H1 (cell line): ENCODE data around the gene ANKRD24. TPM values are rescaled to one million over a fixed set of nuclear protein-coding genes. Genes with fewer than 3 reads are reported as not detected.

ENCODE experiments used
- CTCF ChIA-PET: fragments of 300-600 bp; sonication (Branson Sonifier 250); formaldehyde crosslinking; loops from one replicate; lab custom pipeline; 2021; ENCODE audit not compliant: partially characterized antibody; lab: Charles Lee
- POLR2A ChIA-PET: fragments of 300-600 bp; sonication (Branson Sonifier 250); formaldehyde crosslinking; loops from one replicate; lab custom pipeline; 2021; ENCODE audit warnings: inconsistent platforms; ENCODE audit not compliant: partially characterized antibody; lab: Charles Lee
- DNase-seq, 2 experiments: peaks; one replicate each; pipeline versions ENCODE4 v3.0.0 to v3.0.0-alpha.2; 2010 to 2022; ENCODE audit warnings: low spot score in 2 of 2, low read depth in 1 of 2, mixed read lengths in 1 of 2
- FAIRE-seq: peaks from 2 replicates; lab custom pipeline; 2011; peaks lifted over from hg19 to GRCh38; lab: Jason Lieb, UNC
- H2AFZ ChIP-seq: 2 replicates; pipeline ENCODE4 v1.8.1; 2012; ENCODE audit warnings: low read length, inconsistent platforms
- H2AK5ac ChIP-seq: 2 replicates; pipeline ENCODE4 v1.6.1; 2013; ENCODE audit warnings: low read depth, low read length
- H2BK120ac ChIP-seq: replicated peaks from 2 replicates; pipeline ENCODE3; 2013; ENCODE audit warnings: low read depth, low read length, inconsistent platforms
- H2BK12ac ChIP-seq: 2 replicates; pipeline ENCODE4 v1.6.1; 2013; ENCODE audit warnings: low read depth, low read length
- H2BK15ac ChIP-seq: 2 replicates; pipeline ENCODE4 v1.6.1; 2013; ENCODE audit warnings: low read length
- H2BK20ac ChIP-seq: 2 replicates; pipeline ENCODE4 v1.6.1; 2013; ENCODE audit warnings: low read length
- H2BK5ac ChIP-seq: 2 replicates; pipeline ENCODE4 v1.6.1; 2013; ENCODE audit warnings: low read depth, low read length
- H3K14ac ChIP-seq: 2 replicates; pipeline ENCODE4 v1.6.1; 2013; ENCODE audit warnings: inconsistent platforms; ENCODE audit not compliant: insufficient read length
- H3K18ac ChIP-seq: 2 replicates; pipeline ENCODE4 v1.6.1; 2013; ENCODE audit warnings: low read length; ENCODE audit errors: extremely low read depth
- H3K23ac ChIP-seq: 2 replicates; pipeline ENCODE4 v1.6.1; 2013; ENCODE audit warnings: inconsistent platforms; ENCODE audit not compliant: insufficient read length
- H3K23me2 ChIP-seq: 2 replicates; pipeline ENCODE4 v1.6.1; 2013; ENCODE audit warnings: low read depth, low read length
- H3K27ac ChIP-seq: 2 replicates; pipeline ENCODE4 v1.6.1; 2011; ENCODE audit warnings: low read depth, low read length, inconsistent platforms
- H3K27me3 ChIP-seq, 4 experiments: replicated peaks in 1 of 4; 1 replicate in 1 of 4; 2 replicates in 3 of 4; pipeline versions ENCODE4 v1.6.1 to v1.8.1; 2011 to 2013; ENCODE audit warnings: low read length in 3 of 4, mild to moderate bottlenecking in 3 of 4, inconsistent platforms in 2 of 4, mixed read lengths in 2 of 4, moderate library complexity in 1 of 4; ENCODE audit not compliant: control insufficient read depth in 3 of 4, insufficient read depth in 3 of 4; ENCODE audit errors: extremely low read depth in 1 of 4
- H3K36me3 ChIP-seq, 4 experiments: 2 replicates each; pipeline versions ENCODE4 v1.6.1 to v1.8.1; 2011 to 2013; ENCODE audit warnings: mild to moderate bottlenecking in 4 of 4, low read length in 3 of 4, moderate library complexity in 2 of 4, control low read depth in 1 of 4, inconsistent platforms in 1 of 4; ENCODE audit not compliant: insufficient read depth in 4 of 4, control insufficient read depth in 2 of 4
- H3K4ac ChIP-seq: replicated peaks from 2 replicates; pipeline ENCODE3; 2013; ENCODE audit warnings: low read length, low read depth, mixed read lengths, inconsistent platforms; ENCODE audit not compliant: insufficient read length
- H3K4me1 ChIP-seq, 4 experiments: replicated peaks in 1 of 4; 1 replicate in 1 of 4; 2 replicates in 3 of 4; pipeline versions ENCODE4 v1.6.1 to v1.8.1; 2011 to 2013; ENCODE audit warnings: low read length in 3 of 4, inconsistent platforms in 2 of 4, mixed read lengths in 1 of 4; ENCODE audit not compliant: insufficient read depth in 4 of 4, control insufficient read depth in 3 of 4
- H3K4me2 ChIP-seq, 2 experiments: 2 replicates each; pipeline versions ENCODE4 v1.6.1 to v1.8.1; 2011 to 2013; ENCODE audit warnings: low read depth in 2 of 2, low read length in 2 of 2, control low read depth in 1 of 2, inconsistent platforms in 1 of 2, mild to moderate bottlenecking in 1 of 2; ENCODE audit not compliant: insufficient read depth in 1 of 2
- H3K4me3 ChIP-seq, 4 experiments: fragments of 200-600, 300-600 bp in 1 of 4; sonication (generic), shearing (Covaris generic), sonication (Bioruptor Twin) in 1 of 4; 2 replicates each; pipeline versions ENCODE4 v1.5.1 to v1.8.1; 2011 to 2016; ENCODE audit warnings: low read length in 4 of 4, low read depth in 3 of 4, control low read depth in 2 of 4, inconsistent platforms in 2 of 4, mild to moderate bottlenecking in 2 of 4, mixed read lengths in 1 of 4, moderate library complexity in 1 of 4; ENCODE audit not compliant: insufficient read depth in 2 of 4; ENCODE audit errors: extremely low read depth in 1 of 4
- H3K56ac ChIP-seq: replicated peaks from 2 replicates; pipeline ENCODE3; 2013; ENCODE audit warnings: low read depth, mild to moderate bottlenecking, mixed read lengths, low read length, inconsistent platforms; ENCODE audit not compliant: insufficient read length
- H3K79me1 ChIP-seq: 2 replicates; pipeline ENCODE4 v1.6.1; 2013; ENCODE audit warnings: low read depth, low read length, control low read depth
- H3K79me2 ChIP-seq, 2 experiments: 2 replicates each; pipeline versions ENCODE4 v1.6.1 to v1.8.1; 2012 to 2013; ENCODE audit warnings: low read length in 2 of 2, mild to moderate bottlenecking in 2 of 2, inconsistent platforms in 1 of 2; ENCODE audit not compliant: insufficient read depth in 2 of 2, control insufficient read depth in 1 of 2
- H3K9ac ChIP-seq, 4 experiments: replicated peaks in 1 of 4; 1 replicate in 1 of 4; 2 replicates in 3 of 4; pipeline versions ENCODE4 v1.6.1 to v1.8.1; 2011 to 2013; ENCODE audit warnings: low read depth in 3 of 4, low read length in 3 of 4, control low read depth in 2 of 4, mild to moderate bottlenecking in 2 of 4, moderate library complexity in 2 of 4, inconsistent platforms in 1 of 4; ENCODE audit errors: extremely low read depth in 1 of 4
- H3K9me3 ChIP-seq, 2 experiments: 2 replicates each; pipeline versions ENCODE4 v1.6.1 to v1.8.1; 2012 to 2013; ENCODE audit warnings: mild to moderate bottlenecking in 2 of 2, moderate library complexity in 2 of 2, control low read depth in 1 of 2, inconsistent platforms in 1 of 2, low read depth in 1 of 2, low read length in 1 of 2, mixed read lengths in 1 of 2; ENCODE audit not compliant: insufficient read depth in 2 of 2
- H4K20me1 ChIP-seq, 2 experiments: replicated peaks in 1 of 2; 2 replicates each; pipeline versions ENCODE3 to v1.8.1; 2011 to 2013; ENCODE audit warnings: inconsistent platforms in 2 of 2, low read length in 2 of 2, mild to moderate bottlenecking in 1 of 2; ENCODE audit not compliant: insufficient read depth in 2 of 2, control insufficient read depth in 1 of 2
- H4K5ac ChIP-seq: 2 replicates; pipeline ENCODE4 v1.6.1; 2013; ENCODE audit warnings: low read length, low read depth, mixed read lengths, inconsistent platforms; ENCODE audit not compliant: insufficient read length
- H4K8ac ChIP-seq: 2 replicates; pipeline ENCODE4 v1.8.0; 2013; ENCODE audit warnings: mild to moderate bottlenecking, moderate library complexity, low read length, inconsistent platforms; ENCODE audit not compliant: insufficient read depth; ENCODE audit errors: extremely low read depth
- H4K91ac ChIP-seq: replicated peaks from 2 replicates; pipeline ENCODE3; 2013; ENCODE audit warnings: low read length, mixed read lengths, inconsistent platforms; ENCODE audit not compliant: insufficient read length
- WGBS, 2 experiments: shearing (Covaris generic) in 1 of 2; methylation state at CpG; one replicate each; pipeline versions ENCODE4 v1.1.6 to v1.1.7; 2013 to 2015; ENCODE audit warnings: low lambda C conversion rate in 2 of 2, mixed read lengths in 2 of 2, inconsistent platforms in 1 of 2, low coverage in 1 of 2, missing lambda C conversion rate in 1 of 2; ENCODE audit not compliant: insufficient replicate concordance in 2 of 2, insufficient coverage in 1 of 2, insufficient read length in 1 of 2; ENCODE audit errors: extremely low coverage in 1 of 2, missing lambda C conversion rate in 1 of 2; 5-methylcytosine and 5-hydroxymethylcytosine counted together
- polyA plus RNA-seq, 7 experiments: library from polyadenylated mRNA; depleted of rRNA in 3 of 7; stranded (reverse) in 5 of 7; unstranded in 2 of 7; fragments of >200 nt in 5 of 7; fragments of 200-250 nt in 2 of 7; gene quantifications; 1 replicate in 5 of 7; 2 replicates in 1 of 7; 4 replicates in 1 of 7; pipeline versions ENCODE4 v1.2.1 to v1.2.3, GENCODE V29; 2011 to 2013; ENCODE audit warnings: missing spikeins in 2 of 7, mixed read lengths in 2 of 7
- total RNA-seq: library from RNA; stranded (reverse); fragmentation: NEBNext Ultra II Directional; extraction: Animal tissue kit (Norgen Biotek cat#: 25700); gene quantifications from 2 replicates; pipeline ENCODE4 v1.2.1, GENCODE V29; 2021
- TF ChIP-seq, protein P1 (sequence below): IDR thresholded peaks from 2 replicates; pipeline ENCODE4 v1.6.1; 2012; ENCODE audit warnings: low read length, inconsistent platforms

The ANKRD24 gene
- total and polyA plus RNA-seq, 2 of the 8 experiments (the other 6 are each of a cell fraction or from before 2014, with no cell fraction given) = 7.6 to 14.1 TPM

DNA sequence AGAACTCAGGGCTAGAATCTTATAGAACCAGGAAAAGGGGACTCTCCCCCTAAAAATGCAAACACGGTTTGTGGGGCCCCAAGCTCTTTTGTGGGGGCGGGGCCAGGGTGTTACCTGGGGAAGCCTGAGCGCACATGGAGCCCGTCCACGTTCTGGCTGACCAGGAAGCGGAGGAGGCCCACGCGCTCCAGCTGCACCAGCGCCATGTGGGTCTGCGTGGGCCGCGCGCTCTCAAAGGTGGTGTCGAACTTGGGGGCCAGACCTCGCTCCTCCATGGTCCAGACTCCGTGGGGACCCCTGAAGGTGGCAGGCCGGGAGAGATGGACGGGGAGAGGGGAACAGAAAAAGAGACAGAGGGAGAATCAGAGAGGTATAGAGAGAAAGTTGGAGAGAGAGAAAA lies 3.5 kb upstream of the ANKRD24 start:
- H3K14ac ChIP-seq = no peak overlapping the region
- peaks cover 2% of the 10 kb centered on the region for H3K79me1 ChIP-seq
- no peak overlapping the region for H3K4me2 ChIP-seq
- no peak overlapping the region for H2BK12ac ChIP-seq
- no peak overlapping the region for H3K4me3 ChIP-seq
- WGBS, 2 experiments = 91% methylated on average over 18 of the region's 18 CpGs; no CpG with 5 or more reads in 1 of the 2 experiments
- DNase-seq (no peak), FAIRE-seq (no peak)
- ChIA-PET CTCF (interaction anchor here (1.2 to 2.8 kb wide), 2 partner anchors 23 to 38 kb away, joined by 3 to 12 read pairs; no protein-coding TSS in a partner anchor), POLR2A (no interaction called here)
- H3K18ac ChIP-seq = no peak overlapping the region
- no peak overlapping the region for H2BK20ac ChIP-seq
- H4K91ac ChIP-seq = no peak overlapping the region
- H2BK15ac ChIP-seq = no peak overlapping the region
- H4K20me1 ChIP-seq = peaks cover 2 to 5% of the 10 kb centered on the region in 2 experiments
- H4K5ac ChIP-seq = no peak overlapping the region
- H4K8ac ChIP-seq = no peak overlapping the region
- no peaks in the 10 kb centered on the region; a peak in 2 of 8 replicates for H3K36me3 ChIP-seq
- H3K56ac ChIP-seq = no peak overlapping the region
- no peaks in the 10 kb centered on the region; a peak in 1 of 4 replicates for H3K79me2 ChIP-seq
- H2AK5ac ChIP-seq = no peak overlapping the region
- H3K23me2 ChIP-seq = peaks cover 5% of the 10 kb centered on the region
- no peak overlapping the region for H2BK5ac ChIP-seq
- no peak overlapping the region for H3K27ac ChIP-seq
- no peak overlapping the region for H3K23ac ChIP-seq
- H3K4me1 ChIP-seq = peaks cover 0 to 3% (median under 1%) of the 10 kb centered on the region in 4 experiments; a peak in 2 of 7 replicates
- no peak overlapping the region for H3K4ac ChIP-seq
- no peaks in the 10 kb centered on the region for H3K9me3 ChIP-seq
- H3K27me3 ChIP-seq = no peaks in the 10 kb centered on the region
- no peak overlapping the region for H2AFZ ChIP-seq
- H2BK120ac ChIP-seq = no peak overlapping the region
- no peak overlapping the region for H3K9ac ChIP-seq
- TF ChIP-seq, protein P1, sequence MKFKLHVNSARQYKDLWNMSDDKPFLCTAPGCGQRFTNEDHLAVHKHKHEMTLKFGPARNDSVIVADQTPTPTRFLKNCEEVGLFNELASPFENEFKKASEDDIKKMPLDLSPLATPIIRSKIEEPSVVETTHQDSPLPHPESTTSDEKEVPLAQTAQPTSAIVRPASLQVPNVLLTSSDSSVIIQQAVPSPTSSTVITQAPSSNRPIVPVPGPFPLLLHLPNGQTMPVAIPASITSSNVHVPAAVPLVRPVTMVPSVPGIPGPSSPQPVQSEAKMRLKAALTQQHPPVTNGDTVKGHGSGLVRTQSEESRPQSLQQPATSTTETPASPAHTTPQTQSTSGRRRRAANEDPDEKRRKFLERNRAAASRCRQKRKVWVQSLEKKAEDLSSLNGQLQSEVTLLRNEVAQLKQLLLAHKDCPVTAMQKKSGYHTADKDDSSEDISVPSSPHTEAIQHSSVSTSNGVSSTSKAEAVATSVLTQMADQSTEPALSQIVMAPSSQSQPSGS = no peak
